Endothelial cell of umbilical vein (primary cell): ENCODE data around the gene CNOT4. TPM values are rescaled to one million over a fixed set of nuclear protein-coding genes. Genes with fewer than 3 reads are reported as not detected.

ENCODE experiments used
- BruUV-seq: library from RNA; stranded (reverse); fragments of 400-500 nt; replicated peaks from 2 replicates; lab custom pipeline; 2021; lab: Mats Ljungman, UMichigan
- CTCF ChIA-PET: fragments of 300-600, 350-600 bp; sonication (Branson Sonifier 250); formaldehyde crosslinking; loops from one replicate; lab custom pipeline; 2021; ENCODE audit warnings: antibody characterized with exemption, inconsistent platforms; lab: Charles Lee
- POLR2A ChIA-PET: fragments of 300-600, 350-600 bp; sonication (Branson Sonifier 250); formaldehyde crosslinking; loops from one replicate; lab custom pipeline; 2021; ENCODE audit warnings: antibody characterized with exemption, inconsistent platforms; lab: Charles Lee
- DNase-seq: peaks from one replicate; pipeline ENCODE4 v3.0.0-alpha.2; 2011; ENCODE audit warnings: low read depth, low spot score
- FAIRE-seq: peaks from 2 replicates; lab custom pipeline; 2011; peaks lifted over from hg19 to GRCh38; lab: Jason Lieb, UNC
- H2AFZ ChIP-seq: 2 replicates; pipeline ENCODE4 v1.6.0; 2012; ENCODE audit warnings: low read depth, low read length, control low read depth, inconsistent platforms
- H3K27ac ChIP-seq: 2 replicates; pipeline ENCODE4 v1.5.1; 2011; ENCODE audit warnings: low read depth, mild to moderate bottlenecking, control low read depth, low read length, moderate library complexity; ENCODE audit not compliant: insufficient read depth
- H3K27me3 ChIP-seq, 2 experiments: 2 replicates each; pipeline versions ENCODE4 v1.6.0 to v1.6.1; 2011; ENCODE audit warnings: low read length in 2 of 2, mixed read lengths in 1 of 2; ENCODE audit not compliant: control insufficient read depth in 2 of 2, insufficient read depth in 2 of 2
- H3K36me3 ChIP-seq, 2 experiments: 2 replicates in 1 of 2; 3 replicates in 1 of 2; pipeline ENCODE4 v1.5.1; 2011; ENCODE audit warnings: low read length in 2 of 2, mild to moderate bottlenecking in 1 of 2, moderate library complexity in 1 of 2; ENCODE audit not compliant: control insufficient read depth in 2 of 2, insufficient read depth in 2 of 2; ENCODE audit errors: extremely low read depth in 1 of 2
- H3K4me1 ChIP-seq: 3 replicates; pipeline ENCODE4 v1.5.1; 2011; ENCODE audit warnings: mild to moderate bottlenecking, low read length; ENCODE audit not compliant: control insufficient read depth, insufficient read depth; ENCODE audit errors: extremely low read depth
- H3K4me2 ChIP-seq: 2 replicates; pipeline ENCODE4 v1.6.1; 2011; ENCODE audit warnings: low read length, control low read depth, mixed read lengths; ENCODE audit not compliant: insufficient read depth
- H3K4me3 ChIP-seq, 3 experiments: fragments of 200-600 bp in 1 of 3; sonication (generic), shearing (Covaris generic) in 1 of 3; replicated peaks in 1 of 3; 2 replicates each; pipeline ENCODE4 v1.5.1; 2011 to 2016; ENCODE audit warnings: control low read depth in 3 of 3, low read length in 3 of 3, mild to moderate bottlenecking in 2 of 3, inconsistent platforms in 1 of 3, low read depth in 1 of 3, moderate library complexity in 1 of 3; ENCODE audit not compliant: insufficient read depth in 1 of 3
- H3K79me2 ChIP-seq: 2 replicates; pipeline ENCODE4 v1.6.0; 2012; ENCODE audit warnings: low read length, inconsistent platforms; ENCODE audit not compliant: control insufficient read depth, insufficient read depth
- H3K9ac ChIP-seq: replicated peaks from 2 replicates; pipeline ENCODE3; 2011; ENCODE audit warnings: low read length, control low read depth; ENCODE audit not compliant: insufficient read depth; ENCODE audit errors: extremely low read depth
- H3K9me1 ChIP-seq: replicated peaks from 3 replicates; pipeline ENCODE4 v1.6.0; 2011; ENCODE audit warnings: mild to moderate bottlenecking, low read length; ENCODE audit not compliant: control insufficient read depth, insufficient read depth; ENCODE audit errors: extremely low read depth
- H3K9me3 ChIP-seq: replicated peaks from 2 replicates; pipeline ENCODE4 v1.5.1; 2012; ENCODE audit warnings: low read length, inconsistent platforms; ENCODE audit not compliant: control insufficient read depth, insufficient read depth
- H4K20me1 ChIP-seq: replicated peaks from 2 replicates; pipeline ENCODE3; 2011; ENCODE audit warnings: mild to moderate bottlenecking, low read length; ENCODE audit not compliant: control insufficient read depth, insufficient read depth; ENCODE audit errors: extremely low read depth
- CTCF ChIP-seq, 2 donors: IDR thresholded peaks; 1 replicate in 1 of 2; 2 replicates in 1 of 2; pipeline ENCODE4 v1.5.1; 2011; ENCODE audit warnings: low read length in 2 of 2, mild to moderate bottlenecking in 2 of 2, moderate library complexity in 2 of 2, control low read depth in 1 of 2, inconsistent platforms in 1 of 2, low read depth in 1 of 2; ENCODE audit not compliant: insufficient read depth in 1 of 2; ENCODE audit errors: extremely low read depth in 1 of 2
- EZH2 ChIP-seq: IDR thresholded peaks from 2 replicates; pipeline ENCODE4 v1.6.1; 2012; ENCODE audit warnings: borderline replicate concordance, low read depth, mild to moderate bottlenecking, moderate library complexity, low read length, inconsistent platforms; ENCODE audit not compliant: severe bottlenecking
- FOS ChIP-seq: IDR thresholded peaks from 2 replicates; pipeline ENCODE4 v1.6.1; 2011; ENCODE audit warnings: mild to moderate bottlenecking, low read length, moderate library complexity, borderline replicate concordance; ENCODE audit not compliant: insufficient read depth
- GATA2 ChIP-seq: IDR thresholded peaks from 2 replicates; pipeline ENCODE4 v1.7.0; 2011; ENCODE audit warnings: low read depth, mild to moderate bottlenecking, moderate library complexity, mixed read lengths, low read length; ENCODE audit not compliant: insufficient read length, insufficient read depth
- JUN ChIP-seq: IDR thresholded peaks from 2 replicates; pipeline ENCODE4 v1.6.1; 2011; ENCODE audit warnings: borderline replicate concordance, low read depth; ENCODE audit not compliant: insufficient read length, insufficient read depth
- MAX ChIP-seq: IDR thresholded peaks from 2 replicates; pipeline ENCODE4 v1.6.1; 2011; ENCODE audit not compliant: insufficient read depth, insufficient read length
- MYC ChIP-seq: IDR thresholded peaks from one replicate; pipeline ENCODE4 v1.6.1; 2011; ENCODE audit warnings: mild to moderate bottlenecking, low read depth, low read length
- POLR2A ChIP-seq: IDR thresholded peaks from 2 replicates; pipeline ENCODE4 v1.6.1; 2012; ENCODE audit warnings: low read depth, mild to moderate bottlenecking, control low read depth, low read length
- POLR2AphosphoS5 ChIP-seq: IDR thresholded peaks from 2 replicates; pipeline ENCODE4 v1.6.1; 2012; ENCODE audit warnings: low read depth, mild to moderate bottlenecking, control low read depth, low read length, moderate library complexity; ENCODE audit not compliant: insufficient read depth
- dilution Hi-C: fragments of 300-500 bp; cut with MboI; formaldehyde crosslinking; loops from one replicate; pipeline ENCODE4 v1.15.0; 2019; ENCODE audit warnings: low sequenced_read_pairs; ENCODE audit not compliant: extremely low pct_ligation_motif_present
- intact Hi-C: fragments of 100-400 bp; cut with micrococcal nuclease; formaldehyde crosslinking; loops from one replicate; pipeline ENCODE4 v1.10.0; 2022
- polyA plus RNA-seq, 4 experiments: library from polyadenylated mRNA; depleted of rRNA in 3 of 4; stranded (reverse) in 3 of 4; unstranded in 1 of 4; fragments of >200 nt; gene quantifications; 2 replicates each; pipeline versions ENCODE4 v1.2.1 to v1.2.3, GENCODE V29; 2011 to 2012; ENCODE audit warnings: missing spikeins in 1 of 4
- total RNA-seq: library from RNA; stranded (reverse); gene quantifications from 2 replicates; pipeline ENCODE4 v1.2.3, GENCODE V29; 2021

Gene CNOT4
- total and polyA plus RNA-seq, 2 donors (not counting 3 experiments of a cell fraction or from before 2014, with no cell fraction given): 10.3 to 21.7 TPM

GRCh38 chr7:135427166-135427565, 82.7 kb downstream of the CNOT4 start:
- FAIRE-seq (no peak), DNase-seq (no peak)
- no peak overlapping the region for H3K27ac ChIP-seq
- no peak overlapping the region for H3K4me2 ChIP-seq
- dilution Hi-C loops: no loop called here
- intact Hi-C loops: no loop called here
- no peaks in the 10 kb centered on the region for H3K9me1 ChIP-seq
- no peak overlapping the region for H3K9ac ChIP-seq
- POLR2A ChIA-PET: no interaction called here
- no peaks in the 10 kb centered on the region for H3K27me3 ChIP-seq
- no peaks in the 10 kb centered on the region for H3K4me1 ChIP-seq
- peaks cover 2% of the 10 kb centered on the region for H4K20me1 ChIP-seq
- no peak overlapping the region for H2AFZ ChIP-seq
- CTCF ChIA-PET: interaction anchor here (0.7 to 2.7 kb wide), 6 partner anchors 8 to 70 kb away, joined by 3 to 8 read pairs (median 3); no protein-coding TSS in a partner anchor
- H3K36me3 ChIP-seq: no peaks in the 10 kb centered on the region
- no peak for TF ChIP-seq GATA2
- TF ChIP-seq EZH2: no peak
- TF ChIP-seq MAX: no peak
- no peak for TF ChIP-seq MYC
- TF ChIP-seq POLR2A: no peak
- TF ChIP-seq JUN: no peak
- no peak for TF ChIP-seq FOS
- no peak for TF ChIP-seq CTCF (IDR thresholded peaks at IDR 0.05; ENCODE audit: extremely low read depth in 1 of 2, insufficient read depth in 1 of 2, low read depth in 1 of 2, low read length in 2 of 2)
- TF ChIP-seq POLR2AphosphoS5: no peak
- no TSS peak for BruUV-seq
- peaks cover 50% of the 10 kb centered on the region for H3K79me2 ChIP-seq
- no peaks in the 10 kb centered on the region for H3K9me3 ChIP-seq
- no peak overlapping the region for H3K4me3 ChIP-seq
